ENCODE measurements around the gene TRIM44. TPM values are rescaled to one million over a fixed set of nuclear protein-coding genes. Genes with fewer than 3 reads are reported as not detected.

The TRIM44 gene
- polyA plus RNA-seq, 1 experiment: 62.0 TPM

DNA sequence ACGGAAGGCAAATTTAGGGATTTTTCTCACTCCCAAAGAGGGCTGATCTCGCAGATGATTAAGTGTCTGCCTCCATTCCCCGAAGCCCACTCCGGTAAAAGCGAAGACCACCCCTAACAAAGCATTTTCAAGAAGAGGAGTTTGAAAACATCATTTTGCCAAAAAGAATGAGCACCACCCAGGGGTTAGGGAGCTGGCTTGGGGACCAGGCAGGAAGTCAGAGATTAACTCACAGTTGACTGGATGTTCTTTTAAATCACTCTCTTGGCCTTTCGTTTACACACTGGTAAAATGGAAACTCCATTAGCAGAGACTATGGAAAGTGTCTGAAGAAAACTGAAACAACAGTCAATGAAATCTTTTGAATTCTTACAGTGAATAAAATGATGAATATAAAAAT is 7.9 kb upstream of the TRIM44 start:
- DNase-seq (ENCODE audit: low read depth): no peak
- ChIA-PET CTCF (no interaction called here), POLR2A (no interaction called here)
- Histone ChIP-seq H3K27me3 (ENCODE audit: control insufficient read depth, insufficient read depth, low read length) (no peaks in the 10 kb centered on the region), H3K4me3 (ENCODE audit: low read depth, low read length) (no peak overlapping the region), H3K36me3 (ENCODE audit: control insufficient read depth, insufficient read depth, low read length) (no peaks in the 10 kb centered on the region)
- TF ChIP-seq, protein P1, sequence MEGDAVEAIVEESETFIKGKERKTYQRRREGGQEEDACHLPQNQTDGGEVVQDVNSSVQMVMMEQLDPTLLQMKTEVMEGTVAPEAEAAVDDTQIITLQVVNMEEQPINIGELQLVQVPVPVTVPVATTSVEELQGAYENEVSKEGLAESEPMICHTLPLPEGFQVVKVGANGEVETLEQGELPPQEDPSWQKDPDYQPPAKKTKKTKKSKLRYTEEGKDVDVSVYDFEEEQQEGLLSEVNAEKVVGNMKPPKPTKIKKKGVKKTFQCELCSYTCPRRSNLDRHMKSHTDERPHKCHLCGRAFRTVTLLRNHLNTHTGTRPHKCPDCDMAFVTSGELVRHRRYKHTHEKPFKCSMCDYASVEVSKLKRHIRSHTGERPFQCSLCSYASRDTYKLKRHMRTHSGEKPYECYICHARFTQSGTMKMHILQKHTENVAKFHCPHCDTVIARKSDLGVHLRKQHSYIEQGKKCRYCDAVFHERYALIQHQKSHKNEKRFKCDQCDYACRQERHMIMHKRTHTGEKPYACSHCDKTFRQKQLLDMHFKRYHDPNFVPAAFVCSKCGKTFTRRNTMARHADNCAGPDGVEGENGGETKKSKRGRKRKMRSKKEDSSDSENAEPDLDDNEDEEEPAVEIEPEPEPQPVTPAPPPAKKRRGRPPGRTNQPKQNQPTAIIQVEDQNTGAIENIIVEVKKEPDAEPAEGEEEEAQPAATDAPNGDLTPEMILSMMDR (IDR thresholded peaks at IDR 0.05; ENCODE audit: insufficient read depth, low read depth, low read length): no peak

DNA sequence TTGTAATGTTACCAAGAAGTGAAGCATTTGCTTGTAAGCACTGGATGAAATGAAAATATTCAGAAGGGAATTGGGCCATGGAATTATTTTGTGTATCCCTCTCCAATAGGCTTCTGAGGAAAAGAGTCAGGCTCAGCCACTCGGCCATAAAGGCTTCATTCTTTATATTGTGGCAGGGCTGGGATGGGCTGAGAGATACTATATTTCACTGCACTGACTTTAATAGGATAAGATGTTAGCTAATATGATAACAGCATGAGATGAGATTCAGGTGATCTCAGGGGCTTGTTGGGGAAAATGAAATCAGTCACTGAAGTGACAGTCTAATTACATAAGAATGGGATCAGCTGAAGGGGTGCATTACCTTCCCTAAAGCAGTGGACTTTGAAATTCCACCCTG is 7.3 kb upstream of the TRIM44 start:
- no peak for DNase-seq (ENCODE audit: low read depth)
- Histone ChIP-seq H3K27me3 (ENCODE audit: control insufficient read depth, insufficient read depth, low read length) (no peaks in the 10 kb centered on the region), H3K36me3 (ENCODE audit: control insufficient read depth, insufficient read depth, low read length) (no peaks in the 10 kb centered on the region), H3K4me3 (ENCODE audit: low read depth, low read length) (no peak overlapping the region)
- ChIA-PET POLR2A (no interaction called here), CTCF (no interaction called here)
- TF ChIP-seq, protein P1 (IDR thresholded peaks at IDR 0.05; ENCODE audit: insufficient read depth, low read depth, low read length): no peak

DNA sequence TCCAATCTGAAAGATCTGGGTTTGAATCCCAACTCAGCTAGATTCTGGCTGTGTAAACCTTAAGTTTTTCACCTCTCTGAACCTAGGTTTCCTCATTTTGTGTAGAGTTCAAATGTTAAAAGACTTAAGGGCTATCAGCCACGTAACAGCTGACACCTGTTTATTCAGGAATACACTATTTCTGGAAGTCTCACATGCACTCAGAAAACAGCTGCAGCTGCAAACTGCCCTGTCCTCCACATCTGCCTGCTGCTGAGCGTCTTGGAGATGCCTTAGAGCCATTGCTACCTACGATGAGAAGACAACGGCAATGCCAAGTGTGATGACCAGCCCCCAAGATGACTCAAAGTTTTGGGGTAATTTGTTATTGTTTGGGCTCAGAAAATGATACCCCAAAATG is 6.7 kb upstream of the TRIM44 start:
- ChIA-PET CTCF (no interaction called here), POLR2A (no interaction called here)
- no peaks in the 10 kb centered on the region for H3K27me3 ChIP-seq (ENCODE audit: control insufficient read depth, insufficient read depth, low read length)
- TF ChIP-seq, protein P1 (IDR thresholded peaks at IDR 0.05; ENCODE audit: insufficient read depth, low read depth, low read length): no peak
- DNase-seq (ENCODE audit: low read depth): no peak
- H3K4me3 ChIP-seq (ENCODE audit: low read depth, low read length): no peak overlapping the region
- H3K36me3 ChIP-seq (ENCODE audit: control insufficient read depth, insufficient read depth, low read length): no peaks in the 10 kb centered on the region

DNA sequence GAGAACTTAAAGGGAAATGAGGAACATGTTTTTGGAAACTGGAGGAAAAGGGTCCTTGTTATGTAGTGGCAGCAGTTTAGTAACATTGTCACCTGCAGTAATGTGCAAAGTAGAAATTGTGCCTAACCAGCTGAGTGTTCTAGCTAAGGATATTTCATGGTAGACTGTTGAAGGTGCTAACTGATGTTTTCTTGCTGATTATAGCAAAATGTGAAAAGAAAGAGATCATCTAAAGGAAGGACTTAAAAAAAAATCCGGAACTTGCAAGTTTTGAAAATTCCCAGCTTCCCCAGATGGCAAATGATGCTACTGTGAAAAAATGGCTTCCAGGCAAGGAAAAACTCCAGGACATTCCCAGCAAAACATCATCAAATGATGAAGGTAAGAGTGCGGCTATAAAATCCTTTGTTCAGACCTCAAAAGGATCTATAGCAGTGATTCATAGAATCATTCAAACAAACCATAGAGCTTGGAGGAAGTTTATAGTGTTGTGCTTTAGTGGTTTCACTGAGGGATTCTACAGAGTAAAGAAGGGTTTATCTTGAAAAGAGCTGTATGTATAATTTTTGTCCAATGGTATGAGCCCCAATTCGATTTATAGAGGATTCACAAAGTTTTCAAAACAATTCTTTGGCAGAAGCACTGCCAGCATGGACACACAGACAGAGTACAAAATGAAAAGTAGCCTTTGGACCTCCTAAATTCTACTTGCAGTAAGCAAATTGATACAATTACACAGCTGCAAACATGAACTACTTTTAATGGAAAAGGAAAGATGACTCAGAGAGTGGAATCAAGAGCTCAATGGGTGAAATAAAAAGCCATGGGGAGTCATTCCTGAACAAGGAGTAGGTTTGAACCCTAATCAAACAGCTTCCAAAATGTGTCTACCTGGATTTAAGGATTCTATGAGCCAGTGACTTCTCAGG is 4.3 kb upstream of the TRIM44 start:
- CTCF ChIA-PET: interaction anchor here (0.6 to 1.7 kb wide), 3 partner anchors 53 to 163 kb away, joined by 3 to 8 read pairs (median 3); no protein-coding TSS in a partner anchor
- DNase-seq (ENCODE audit: low read depth): no peak
- Histone ChIP-seq H3K4me3 (ENCODE audit: low read depth, low read length) (no peak overlapping the region), H3K27me3 (ENCODE audit: control insufficient read depth, insufficient read depth, low read length) (no peaks in the 10 kb centered on the region), H3K36me3 (ENCODE audit: control insufficient read depth, insufficient read depth, low read length) (no peaks in the 10 kb centered on the region)
- POLR2A ChIA-PET: no interaction called here
- TF ChIP-seq, protein P1 (IDR thresholded peaks at IDR 0.05; ENCODE audit: insufficient read depth, low read depth, low read length): no peak

DNA sequence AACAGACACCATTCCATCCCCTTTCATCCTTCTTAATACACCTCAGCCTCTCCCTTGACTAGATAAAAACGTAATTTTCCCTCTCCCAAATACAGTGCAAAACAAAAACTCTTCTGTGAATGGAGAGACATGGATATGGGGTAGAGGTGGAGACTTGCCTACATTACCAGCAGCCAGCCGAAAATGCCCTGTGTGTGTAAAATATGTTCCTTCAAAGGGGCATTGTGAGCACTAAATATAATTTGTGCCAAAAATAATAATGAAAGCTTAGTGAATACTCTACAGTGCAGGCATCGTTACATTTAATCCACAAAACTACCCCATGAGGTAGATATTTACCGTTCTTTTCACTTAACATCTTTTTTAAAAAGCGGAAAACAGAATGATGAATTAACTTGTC is 1.0 kb upstream of the TRIM44 start:
- DNase-seq (ENCODE audit: low read depth): no peak
- POLR2A ChIA-PET: no interaction called here
- no peaks in the 10 kb centered on the region for H3K27me3 ChIP-seq (ENCODE audit: control insufficient read depth, insufficient read depth, low read length)
- TF ChIP-seq, protein P1 (IDR thresholded peaks at IDR 0.05; ENCODE audit: insufficient read depth, low read depth, low read length): no peak
- no peaks in the 10 kb centered on the region for H3K36me3 ChIP-seq (ENCODE audit: control insufficient read depth, insufficient read depth, low read length)
- CTCF ChIA-PET: interaction anchor here (1.1 kb wide), 1 partner anchor 373 kb away, joined by 3 read pairs; no protein-coding TSS in a partner anchor
- peak overlapping the region; percentile 66 for H3K4me3 ChIP-seq (ENCODE audit: low read depth, low read length)
